Epithelial cell of esophagus (primary cell): Measurements from ENCODE around the gene RUFY4.

Experiments
- DNase-seq: peaks from one replicate; pipeline ENCODE4 v3.0.0; 2010; ENCODE audit warnings: low read depth
- H3K4me3 ChIP-seq: 2 replicates; pipeline ENCODE4 v1.5.1; 2011; ENCODE audit warnings: mild to moderate bottlenecking, low read length, control low read depth
- TF ChIP-seq, protein P1 (sequence below): IDR thresholded peaks from 2 replicates; pipeline ENCODE4 v1.5.1; 2011; ENCODE audit warnings: low read depth, mild to moderate bottlenecking, low read length, control low read depth, inconsistent platforms; ENCODE audit not compliant: insufficient read depth; ENCODE audit errors: missing control alignments

RUFY4 gene

DNA sequence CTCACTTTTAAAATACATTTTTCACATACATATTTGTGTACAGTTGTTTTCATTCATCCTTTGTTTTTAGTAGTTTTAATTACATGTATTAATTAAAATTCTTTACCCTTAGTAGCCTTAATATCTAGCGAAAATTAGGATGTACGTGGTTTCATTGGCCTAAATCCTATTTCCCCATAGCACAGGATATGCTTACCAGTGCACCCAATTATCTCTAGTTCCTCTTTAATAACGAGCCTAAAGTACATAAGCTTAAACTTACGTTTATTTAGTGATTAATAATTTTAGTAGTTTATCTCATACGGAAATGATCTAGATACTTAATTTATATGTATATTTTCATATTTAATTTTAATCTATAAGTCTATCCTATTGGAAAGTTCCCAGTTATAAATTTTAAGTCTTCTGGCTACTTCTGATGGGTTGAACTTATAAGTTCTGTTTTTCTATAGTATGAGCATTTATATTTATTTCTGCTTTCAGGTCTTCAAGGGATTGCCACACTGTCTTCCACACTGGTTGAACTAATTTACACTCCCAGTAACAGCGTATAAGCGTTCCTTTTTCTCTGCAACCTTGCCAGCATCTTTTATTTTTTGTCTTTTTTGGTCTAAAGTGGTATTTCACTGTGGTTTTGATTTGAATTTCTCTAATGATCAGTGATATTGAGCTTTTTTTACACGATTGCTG lies 21.4 kb upstream of the RUFY4 start:
- DNase-seq = no peak
- TF ChIP-seq, protein P1, sequence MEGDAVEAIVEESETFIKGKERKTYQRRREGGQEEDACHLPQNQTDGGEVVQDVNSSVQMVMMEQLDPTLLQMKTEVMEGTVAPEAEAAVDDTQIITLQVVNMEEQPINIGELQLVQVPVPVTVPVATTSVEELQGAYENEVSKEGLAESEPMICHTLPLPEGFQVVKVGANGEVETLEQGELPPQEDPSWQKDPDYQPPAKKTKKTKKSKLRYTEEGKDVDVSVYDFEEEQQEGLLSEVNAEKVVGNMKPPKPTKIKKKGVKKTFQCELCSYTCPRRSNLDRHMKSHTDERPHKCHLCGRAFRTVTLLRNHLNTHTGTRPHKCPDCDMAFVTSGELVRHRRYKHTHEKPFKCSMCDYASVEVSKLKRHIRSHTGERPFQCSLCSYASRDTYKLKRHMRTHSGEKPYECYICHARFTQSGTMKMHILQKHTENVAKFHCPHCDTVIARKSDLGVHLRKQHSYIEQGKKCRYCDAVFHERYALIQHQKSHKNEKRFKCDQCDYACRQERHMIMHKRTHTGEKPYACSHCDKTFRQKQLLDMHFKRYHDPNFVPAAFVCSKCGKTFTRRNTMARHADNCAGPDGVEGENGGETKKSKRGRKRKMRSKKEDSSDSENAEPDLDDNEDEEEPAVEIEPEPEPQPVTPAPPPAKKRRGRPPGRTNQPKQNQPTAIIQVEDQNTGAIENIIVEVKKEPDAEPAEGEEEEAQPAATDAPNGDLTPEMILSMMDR = no peak
- H3K4me3 ChIP-seq = no peak overlapping the region

DNA sequence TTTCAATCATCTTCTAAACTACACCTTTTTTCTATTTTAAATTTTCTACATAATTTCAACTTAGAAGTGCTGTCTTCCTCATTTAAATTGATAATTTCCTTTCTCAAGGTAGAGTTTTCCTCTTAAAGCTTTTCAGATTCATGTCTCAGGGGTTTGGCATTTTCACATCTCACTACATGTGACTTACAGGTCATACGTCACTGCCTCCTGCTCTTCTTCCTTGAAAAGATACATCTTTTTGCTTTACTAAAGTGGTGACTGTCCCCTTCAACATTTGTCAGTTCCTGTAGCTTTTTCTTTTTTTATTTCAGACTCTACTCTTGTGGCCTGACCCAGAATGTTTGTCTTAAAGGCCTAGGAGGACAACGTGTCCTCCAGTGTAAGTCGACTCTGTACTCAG lies 17.1 kb upstream of the RUFY4 start:
- DNase-seq = no peak
- H3K4me3 ChIP-seq = no peak overlapping the region
- TF ChIP-seq, protein P1 = no peak

DNA sequence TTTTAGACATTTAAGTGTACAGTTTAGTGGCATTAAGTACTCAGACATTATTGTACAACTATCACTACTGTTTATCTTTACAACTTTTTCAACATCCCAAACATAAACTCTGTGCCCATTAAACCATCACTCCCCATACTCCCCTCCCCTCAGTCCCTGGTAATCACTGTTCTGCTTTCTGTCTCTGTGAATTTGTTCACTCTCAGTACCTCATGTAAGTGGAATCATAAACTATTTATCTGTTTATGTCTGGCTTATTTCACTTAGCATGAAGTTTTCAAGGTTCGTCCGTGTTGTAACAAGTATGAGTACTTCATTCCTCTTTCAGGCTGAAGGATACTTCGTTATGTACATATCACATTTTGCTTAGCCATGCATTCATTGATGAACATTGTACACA lies 9.8 kb upstream of the RUFY4 start:
- TF ChIP-seq, protein P1 = no peak
- no peak overlapping the region for H3K4me3 ChIP-seq
- DNase-seq = no peak

DNA sequence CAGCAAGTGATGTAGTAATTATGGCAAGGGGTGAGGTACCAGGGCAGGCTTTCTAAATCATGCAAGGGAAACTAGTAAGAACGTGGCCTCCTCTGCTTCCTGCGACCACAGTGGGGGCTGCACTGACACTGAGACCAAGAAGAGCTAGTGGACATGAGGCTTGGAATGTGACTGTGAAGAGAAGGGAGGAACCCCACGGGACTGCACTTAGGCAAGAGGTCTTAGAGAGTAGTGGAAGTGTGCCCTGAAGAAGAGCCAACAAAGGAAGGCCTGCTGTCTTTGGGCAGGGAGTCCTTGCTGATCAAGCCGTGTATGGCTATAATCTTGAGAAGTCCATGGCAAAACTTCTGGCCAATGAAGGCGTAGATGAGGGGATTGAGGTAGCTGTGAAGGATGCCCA lies 8.9 kb upstream of the RUFY4 start:
- DNase-seq = no peak
- no peak overlapping the region for H3K4me3 ChIP-seq
- TF ChIP-seq, protein P1 = no peak

DNA sequence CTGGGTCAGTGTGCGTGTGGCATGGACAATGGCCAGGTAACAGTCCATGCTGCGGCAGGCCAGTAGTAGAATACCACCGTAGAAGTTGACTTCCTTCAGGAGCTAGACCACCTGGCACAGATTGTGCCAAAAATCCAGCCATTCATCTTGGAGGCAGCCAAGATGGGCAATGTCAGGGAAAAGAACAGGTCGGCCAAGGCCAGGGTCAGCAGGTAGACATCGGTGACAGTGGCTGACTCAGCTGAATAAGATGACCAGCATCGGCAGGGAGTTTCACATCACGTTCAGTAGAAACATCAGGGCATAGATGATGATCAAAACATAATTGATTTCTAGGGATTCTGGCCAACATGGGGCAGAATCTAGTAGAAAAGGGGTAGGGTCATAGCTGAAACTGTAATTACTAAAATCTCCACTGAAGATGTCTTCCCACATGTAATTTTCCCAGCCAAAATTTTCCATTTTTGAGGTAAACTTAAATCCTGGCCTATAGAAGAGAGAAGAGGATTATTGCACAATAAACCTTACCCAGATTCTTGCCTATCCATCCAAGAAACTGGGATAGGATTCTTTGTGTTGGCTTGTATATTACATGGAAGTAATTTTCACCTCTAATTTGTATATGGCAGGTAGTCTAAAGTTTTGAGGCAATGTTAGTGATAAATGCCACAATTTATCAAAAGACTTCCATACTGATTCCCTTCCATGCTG lies 7.9 kb upstream of the RUFY4 start:
- DNase-seq = no peak
- H3K4me3 ChIP-seq = no peak overlapping the region
- TF ChIP-seq, protein P1 = no peak

DNA sequence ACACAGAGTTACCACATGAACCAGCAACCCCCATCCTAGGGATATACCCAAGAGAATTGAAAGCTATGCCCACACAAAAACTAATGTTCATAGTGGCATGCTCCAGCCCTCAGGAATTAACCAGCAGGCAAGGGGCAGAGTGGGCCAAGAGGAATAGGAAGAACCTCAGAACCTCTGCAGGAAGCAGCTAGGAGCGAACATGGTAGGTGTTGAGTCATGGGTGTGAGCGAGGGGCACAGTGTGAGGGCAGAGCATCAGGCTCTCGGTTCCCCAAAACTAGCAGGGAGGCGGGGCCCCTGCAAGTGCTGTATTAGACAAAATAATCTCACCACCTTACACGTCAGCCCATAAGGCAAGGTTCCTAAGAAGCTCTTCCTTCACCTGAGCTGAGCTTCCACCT lies 5.6 kb upstream of the RUFY4 start:
- TF ChIP-seq, protein P1 = no peak
- no peak overlapping the region for H3K4me3 ChIP-seq
- DNase-seq = no peak
